Middle frontal gyrus (tissue), 1 donor: ENCODE results near the gene PSORS1C1.
"Not testable (repeated sequence)": the region's sequence is repeated elsewhere in the genome, so short reads cannot be mapped to it uniquely, and the experiment has no call there.

Experiments
- DNase-seq: peaks from one replicate; pipeline ENCODE4 v3.0.0-alpha.2; 2015; ENCODE audit warnings: low spot score; ENCODE audit errors: extremely low spot score

The PSORS1C1 gene, protein sequence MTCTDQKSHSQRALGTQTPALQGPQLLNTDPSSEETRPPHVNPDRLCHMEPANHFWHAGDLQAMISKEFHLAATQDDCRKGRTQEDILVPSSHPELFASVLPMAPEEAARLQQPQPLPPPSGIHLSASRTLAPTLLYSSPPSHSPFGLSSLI

DNA sequence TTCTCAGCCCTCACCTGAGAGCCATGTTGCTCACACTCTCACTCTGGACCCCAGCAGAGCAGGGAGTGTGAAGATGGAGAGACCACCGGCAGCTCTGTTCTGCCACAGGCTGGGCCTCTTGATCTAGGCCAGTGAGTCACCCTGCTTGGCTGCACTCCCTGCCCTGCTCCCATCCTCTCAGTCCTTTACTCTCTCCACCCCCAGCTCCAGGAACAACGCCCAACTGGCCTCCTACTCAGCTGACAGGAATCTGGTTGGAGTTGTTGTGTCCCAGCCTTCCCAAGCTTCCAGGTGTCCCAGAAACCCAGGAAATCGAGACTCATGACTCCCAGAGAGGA lies at the start of gene PSORS1C1:
Gene PSORS1C1, plus strand, starts transcription at position 260 of the 338 bp plus-strand sequence. CDS start 14,833 bp downstream, outside the sequence.
- no peak for DNase-seq

DNA sequence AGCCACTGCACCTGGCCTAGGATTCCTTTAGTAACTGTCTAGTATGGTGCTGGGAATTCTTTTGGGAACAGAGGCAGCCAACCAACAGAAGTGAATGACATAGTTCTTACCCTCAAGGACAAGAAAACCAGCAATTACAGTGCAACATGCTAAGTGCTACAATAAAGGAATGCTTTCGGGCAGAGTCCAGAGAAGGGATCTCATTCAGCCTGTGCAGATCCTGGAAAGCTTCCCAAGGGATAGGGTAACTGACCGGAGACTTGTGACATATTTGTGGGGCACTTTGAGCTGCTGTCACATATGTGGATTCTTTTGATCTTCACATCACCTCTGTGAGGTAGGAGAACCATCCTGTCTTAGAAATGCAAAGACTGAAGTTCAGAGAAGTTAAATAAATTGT lies 49.0 kb upstream of the PSORS1C1 start:
- DNase-seq = no peak

DNA sequence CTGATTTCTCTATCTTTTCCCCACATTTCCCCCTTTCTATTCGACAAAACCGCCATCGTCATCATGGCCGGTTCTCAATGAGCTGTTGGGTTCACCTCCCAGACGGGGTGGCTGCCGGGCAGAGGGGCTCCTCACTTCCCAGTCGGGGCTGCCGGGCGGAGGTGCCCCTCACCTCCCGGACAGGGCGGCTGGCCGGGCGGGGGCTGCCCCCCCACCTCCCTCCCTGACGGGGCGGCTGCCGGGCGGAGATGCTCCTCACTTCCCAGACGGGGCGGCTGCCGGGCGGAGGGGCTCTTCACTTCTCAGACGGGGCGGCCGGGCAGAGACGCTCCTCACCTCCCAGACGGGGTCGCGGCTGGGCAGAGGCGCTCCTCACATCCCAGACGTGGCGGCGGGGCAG lies 47.6 kb upstream of the PSORS1C1 start:
- DNase-seq = not testable (repeated sequence)

DNA sequence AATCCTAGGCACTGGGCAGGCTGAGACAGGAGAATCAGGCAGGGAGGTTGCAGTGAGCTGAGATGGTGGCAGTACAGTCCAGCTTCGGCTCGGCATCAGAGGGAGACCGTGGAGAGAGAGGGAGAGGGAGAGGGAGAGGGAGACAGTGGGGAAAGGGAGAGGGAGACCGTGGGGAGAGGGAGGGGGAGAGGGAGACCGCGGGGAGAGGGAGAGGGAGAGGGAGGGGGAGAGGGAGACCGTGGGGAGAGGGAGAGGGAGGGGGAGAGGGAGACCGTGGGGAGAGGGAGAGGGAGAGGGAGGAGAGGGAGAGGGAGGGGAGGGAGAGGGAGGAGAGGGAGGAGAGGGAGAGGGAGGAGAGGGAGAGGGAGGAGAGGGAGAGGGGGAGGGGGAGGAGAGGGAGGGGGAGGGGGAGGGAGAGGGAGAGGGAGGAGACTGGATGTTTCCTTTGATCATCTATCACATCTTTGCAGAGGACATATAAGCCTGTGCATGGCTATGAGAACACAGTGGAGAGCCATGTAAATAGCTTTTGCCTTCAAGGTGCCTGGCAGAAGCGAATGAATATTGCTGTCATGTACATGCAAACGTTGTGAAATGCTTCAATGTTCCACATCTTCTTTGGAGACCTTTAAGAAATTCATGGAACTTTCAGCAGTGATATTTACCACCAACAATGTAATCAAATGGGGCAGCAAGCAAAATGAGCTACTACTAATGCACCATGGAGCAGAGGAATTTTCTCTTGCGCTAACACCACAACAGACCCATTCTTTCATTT lies 46.5 kb upstream of the PSORS1C1 start:
- DNase-seq = not testable (repeated sequence)

DNA sequence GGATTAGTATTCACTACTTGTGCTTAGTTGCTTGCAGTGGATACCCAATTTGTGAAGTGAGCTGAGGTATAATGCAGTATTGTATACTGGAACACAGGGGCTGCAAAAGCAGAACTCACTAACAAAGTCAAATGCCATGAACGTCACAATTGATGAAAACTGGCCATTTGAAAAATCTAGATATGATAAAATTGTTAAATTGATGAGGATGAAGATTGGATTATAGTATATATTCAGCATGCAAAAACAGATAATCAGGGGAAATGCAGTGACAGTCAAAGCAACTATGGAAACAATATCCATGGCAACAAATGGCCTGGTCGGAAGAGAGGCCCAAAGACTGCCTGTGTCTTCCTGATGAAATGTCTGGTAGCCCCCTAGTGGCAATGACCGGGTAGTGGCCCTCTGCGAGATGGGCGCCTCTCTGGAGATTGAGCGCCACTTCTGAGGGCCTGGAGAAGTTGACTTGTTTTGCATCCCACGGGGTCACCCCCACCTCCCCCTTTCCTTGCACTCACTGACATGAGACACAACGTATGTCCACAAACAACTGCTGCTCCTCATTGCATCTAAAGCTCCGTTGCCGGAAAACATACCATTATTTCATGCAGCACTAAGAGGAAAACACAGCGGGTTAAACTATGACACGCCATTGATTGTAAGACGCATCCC lies 45.8 kb upstream of the PSORS1C1 start:
- peak; percentile 82 for DNase-seq

DNA sequence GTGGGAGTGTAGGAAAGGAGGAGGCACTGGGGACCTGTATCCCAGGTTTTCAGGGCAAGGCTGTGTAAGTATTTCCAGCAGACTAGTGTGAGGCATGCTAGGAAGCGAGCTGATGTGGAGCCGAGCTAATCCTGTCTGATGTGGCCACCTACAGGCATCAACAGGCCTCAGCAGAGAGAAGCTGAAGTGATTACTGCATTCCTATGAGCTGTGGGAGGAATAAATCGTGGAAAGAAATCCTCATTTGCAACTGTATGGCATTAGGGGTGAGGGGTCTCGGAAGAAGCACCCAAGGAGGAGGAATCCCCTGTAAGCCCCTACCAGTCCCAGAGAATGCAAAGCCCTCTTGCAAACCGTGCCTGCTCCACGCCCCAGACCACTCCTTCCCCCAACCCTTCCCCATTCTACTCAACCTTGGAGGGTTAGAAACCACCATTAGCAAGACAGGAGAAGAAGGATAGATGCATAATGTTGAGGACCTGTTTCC lies 43.8 kb upstream of the PSORS1C1 start:
- DNase-seq = no peak

DNA sequence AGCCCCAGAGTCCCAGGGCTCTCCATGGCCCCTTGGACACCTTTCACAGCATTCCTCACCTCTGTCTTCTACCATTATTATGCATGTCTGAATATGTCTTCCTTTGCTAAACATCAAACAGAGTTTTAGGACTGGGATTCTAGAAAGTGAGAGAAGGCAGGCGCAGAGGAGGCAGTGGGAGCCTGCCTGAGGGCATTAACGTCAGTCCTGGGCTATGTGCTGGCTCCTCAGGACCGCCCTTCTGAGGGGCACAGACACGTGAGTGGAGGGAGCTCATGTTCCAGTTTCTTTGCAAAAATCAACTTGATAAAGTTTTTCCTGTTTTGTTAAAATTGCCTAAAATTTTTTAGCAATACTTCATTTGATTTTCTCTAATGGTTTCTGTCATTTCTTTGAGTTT lies 40.2 kb upstream of the PSORS1C1 start:
- no peak for DNase-seq

DNA sequence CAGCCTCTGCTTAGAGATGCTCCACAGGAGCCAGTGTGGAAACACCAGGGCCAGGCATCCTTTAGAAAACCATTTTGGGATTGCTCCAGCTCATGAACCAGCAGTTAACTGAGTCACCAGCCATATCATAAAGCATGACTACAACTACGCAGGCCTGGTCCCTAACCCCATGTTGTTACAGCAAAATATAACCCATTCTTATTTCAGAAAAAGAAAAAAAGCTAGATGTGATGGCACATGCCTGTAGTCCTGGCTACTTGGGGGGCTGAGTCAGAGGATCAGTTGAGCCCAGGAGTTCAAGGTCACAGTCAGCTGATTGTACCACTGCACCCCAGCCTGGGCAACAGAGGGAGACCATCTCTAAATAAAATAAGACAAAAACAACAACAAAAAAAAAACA lies 39.1 kb upstream of the PSORS1C1 start:
- no peak for DNase-seq

DNA sequence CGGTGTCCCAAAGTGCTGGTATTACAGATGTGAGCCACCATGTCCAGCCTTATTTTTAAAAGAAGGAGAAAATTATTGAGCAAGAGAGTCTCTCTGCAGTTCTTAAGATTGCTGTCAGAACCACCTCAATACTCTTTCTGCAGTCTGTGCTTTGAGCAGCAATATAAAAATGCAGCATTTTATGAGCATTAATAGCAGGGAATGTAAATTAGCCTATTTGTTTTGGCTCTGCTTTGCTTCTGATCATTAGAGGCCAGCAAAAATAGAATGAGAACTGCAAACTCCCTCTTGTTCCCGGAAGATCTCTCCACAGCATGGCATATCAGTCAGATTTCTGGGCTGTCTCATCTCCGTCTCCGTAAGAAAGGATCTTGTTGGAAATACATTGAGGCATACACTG lies 38.0 kb upstream of the PSORS1C1 start:
- DNase-seq = no peak

DNA sequence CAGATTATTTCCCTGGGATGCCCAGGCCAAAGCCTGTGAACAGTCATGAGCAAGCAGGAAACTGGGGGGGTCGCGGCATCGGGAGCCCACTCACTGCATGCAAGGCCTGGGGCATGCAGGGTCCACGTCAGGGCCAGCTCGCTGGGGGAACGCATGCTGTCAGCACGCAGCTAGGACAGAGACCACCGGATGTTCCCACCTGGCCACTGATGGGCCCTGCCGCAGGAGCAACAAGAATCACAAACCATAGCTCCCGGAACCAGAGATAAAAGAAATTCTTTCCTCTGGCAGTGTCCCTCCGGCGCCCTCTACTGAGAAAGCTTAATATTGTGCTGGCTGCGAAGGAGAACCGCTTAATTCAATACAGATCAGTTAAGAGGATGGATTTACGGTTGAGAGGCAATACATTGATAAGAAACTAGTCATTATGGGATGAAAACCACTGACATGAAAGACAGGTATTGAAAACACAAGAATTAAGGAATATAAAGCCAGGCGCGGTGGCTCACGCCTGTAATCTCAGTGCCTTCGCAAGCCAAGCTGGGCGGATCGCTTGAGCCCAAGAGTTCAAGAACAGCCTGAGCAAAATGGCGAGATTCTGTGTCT lies 34.8 kb upstream of the PSORS1C1 start:
- DNase-seq = peak; percentile 77

DNA sequence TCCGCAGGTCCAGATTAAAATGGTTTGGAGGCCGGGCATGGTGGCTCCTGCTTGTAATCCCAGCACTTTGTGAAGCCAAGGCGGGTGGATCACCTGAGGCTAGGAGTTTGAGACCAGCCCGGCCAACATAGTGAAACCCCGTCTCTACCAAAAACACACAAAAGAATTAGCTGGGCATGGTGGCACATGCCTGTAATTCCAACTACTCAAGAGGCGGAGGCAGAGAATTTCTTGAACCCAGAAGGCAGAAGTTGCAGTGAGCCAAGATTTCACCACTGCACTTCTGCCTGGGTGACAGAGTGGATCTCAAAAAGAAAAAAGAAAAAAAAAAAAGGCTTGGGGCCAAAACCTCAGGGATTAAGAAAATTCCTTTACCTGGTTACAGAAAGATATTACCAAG lies 32.7 kb upstream of the PSORS1C1 start:
- no peak for DNase-seq

DNA sequence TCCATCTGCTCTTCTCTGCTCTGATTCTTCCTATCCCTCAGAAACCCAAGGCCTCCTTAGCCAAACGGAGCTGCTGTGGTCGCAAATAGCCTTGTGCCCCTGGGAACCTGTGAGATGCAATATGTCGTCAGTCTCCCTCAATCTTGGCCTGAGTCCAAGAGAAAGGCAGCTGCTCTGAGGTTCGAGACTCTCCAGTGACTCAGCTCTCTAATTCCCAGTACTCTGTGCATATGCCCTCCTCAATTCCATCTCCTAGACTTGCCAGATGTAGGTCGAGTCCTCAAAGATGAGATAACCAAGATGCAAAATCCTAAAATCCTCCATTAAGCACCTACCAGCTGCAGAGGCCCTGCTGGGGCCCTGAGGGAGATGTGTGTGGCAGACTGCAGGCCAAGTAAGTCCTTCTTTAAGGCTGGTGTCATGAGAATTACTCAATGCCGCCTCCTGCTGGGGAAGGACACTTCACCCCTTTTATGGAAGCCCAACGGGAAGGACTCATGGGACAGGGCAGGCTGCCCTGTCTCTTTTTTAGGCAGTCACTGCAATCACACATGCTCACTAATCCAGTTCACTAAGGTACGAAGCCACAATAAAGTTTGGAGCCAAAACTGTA lies 30.8 kb upstream of the PSORS1C1 start:
- no peak for DNase-seq

DNA sequence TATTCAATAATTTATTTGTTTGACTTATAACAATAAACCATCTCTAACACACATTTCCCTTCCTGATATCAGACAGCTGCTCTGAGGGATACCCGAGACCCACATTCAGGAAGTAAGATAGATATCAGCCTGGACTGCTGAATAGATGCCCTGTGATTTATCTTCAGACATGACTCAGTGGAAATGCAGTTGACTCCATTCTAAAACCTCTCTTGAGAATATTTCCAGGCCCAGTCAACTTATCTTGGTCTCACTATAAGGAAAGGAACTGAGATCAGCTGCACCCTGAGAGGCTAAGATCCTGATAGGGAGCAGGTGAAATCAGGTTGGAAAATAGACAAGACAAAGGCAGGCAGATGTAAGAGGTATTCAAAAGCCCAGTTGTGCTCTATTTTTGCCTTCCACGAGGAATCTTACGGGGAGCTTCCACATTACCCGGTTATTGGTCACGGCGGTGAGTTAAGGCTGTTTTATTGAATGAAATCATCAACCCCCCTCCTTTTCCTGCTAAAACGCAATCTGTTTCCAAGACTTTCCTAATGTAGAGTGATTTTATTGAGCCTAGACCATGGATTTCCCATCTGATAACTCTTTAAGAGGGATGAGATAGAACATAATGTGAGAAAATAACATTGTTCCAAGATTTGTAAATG lies 27.7 kb upstream of the PSORS1C1 start:
- no peak for DNase-seq

DNA sequence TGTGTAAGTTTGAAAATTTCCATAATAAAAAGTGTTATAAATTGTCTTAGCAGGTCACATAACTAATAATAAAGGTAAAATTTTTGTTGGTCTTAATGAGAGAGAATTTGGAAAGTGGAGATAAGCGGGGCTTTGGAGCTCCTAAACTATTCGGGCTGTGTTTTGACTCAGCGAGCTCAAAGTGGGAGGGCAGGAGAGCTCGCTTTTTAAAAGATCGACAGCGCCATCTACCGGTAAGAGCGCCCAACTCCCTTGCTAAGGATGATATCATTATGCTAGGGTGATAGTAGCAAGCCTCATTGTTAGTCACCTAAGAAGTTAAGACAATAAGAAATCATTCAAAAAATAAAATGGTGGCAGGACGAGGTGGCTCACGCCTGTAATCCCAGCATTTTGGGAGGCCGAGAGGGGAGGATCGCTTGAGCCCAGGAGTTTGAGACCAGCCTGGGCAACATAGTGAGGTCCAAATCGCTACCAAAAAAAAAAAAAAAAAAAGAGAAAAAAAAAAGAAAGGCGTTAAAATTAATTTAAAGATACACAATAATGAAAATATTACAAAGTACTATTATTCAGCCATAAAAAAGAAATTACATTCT lies 27.0 kb upstream of the PSORS1C1 start:
- DNase-seq = peak; percentile 81

DNA sequence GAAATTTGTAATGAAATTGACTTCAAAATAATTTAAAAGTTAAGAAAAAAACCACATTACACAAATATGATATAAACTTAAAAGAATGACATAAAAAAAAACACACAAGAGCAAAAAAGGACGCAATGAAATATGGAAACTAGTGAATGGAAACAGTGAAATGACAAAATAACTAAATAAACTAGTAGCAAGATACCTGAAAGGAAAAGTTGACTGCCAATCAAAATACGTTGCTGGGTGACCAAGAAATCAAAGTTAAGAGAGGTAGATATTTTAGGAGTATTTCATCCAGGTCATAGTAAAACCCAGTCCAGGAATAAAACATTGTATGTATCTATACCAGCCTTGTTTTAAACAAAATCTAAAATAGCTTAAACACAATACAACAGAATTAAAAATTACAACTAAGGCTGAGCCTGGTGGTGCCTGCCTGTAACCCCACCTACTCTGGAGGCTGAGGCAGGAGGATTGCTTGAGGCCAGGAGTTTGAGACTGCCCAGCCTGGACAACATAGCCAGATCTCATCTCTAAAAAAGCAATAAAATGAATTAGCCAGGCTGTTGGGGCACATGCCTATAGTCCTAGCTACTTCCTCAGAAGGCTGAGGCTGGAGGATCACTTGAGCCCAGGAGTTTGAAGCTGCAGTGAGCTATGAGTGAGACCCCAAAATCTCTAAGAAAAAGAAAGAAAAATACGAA lies 24.2 kb upstream of the PSORS1C1 start:
- DNase-seq = no peak

DNA sequence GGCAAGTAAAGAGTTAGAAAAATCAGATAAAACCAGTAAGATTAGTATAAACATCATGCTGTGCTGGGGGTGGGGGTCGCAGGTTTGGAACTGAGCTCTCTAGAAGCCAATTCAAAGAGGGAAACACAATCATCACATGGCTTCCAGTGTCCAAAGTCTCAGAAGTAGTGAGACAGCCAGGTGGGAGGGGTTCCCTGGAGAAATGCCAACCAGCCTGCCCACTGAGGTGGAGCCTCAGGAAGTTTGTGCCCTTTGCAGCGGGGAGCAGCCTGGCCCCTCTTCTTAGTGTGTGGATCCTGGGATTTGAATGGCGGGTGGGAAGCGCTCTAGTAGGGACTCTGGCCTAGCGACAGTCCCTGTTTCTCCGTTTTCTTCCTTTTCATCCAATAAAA lies 23.6 kb upstream of the PSORS1C1 start:
- DNase-seq = no peak

DNA sequence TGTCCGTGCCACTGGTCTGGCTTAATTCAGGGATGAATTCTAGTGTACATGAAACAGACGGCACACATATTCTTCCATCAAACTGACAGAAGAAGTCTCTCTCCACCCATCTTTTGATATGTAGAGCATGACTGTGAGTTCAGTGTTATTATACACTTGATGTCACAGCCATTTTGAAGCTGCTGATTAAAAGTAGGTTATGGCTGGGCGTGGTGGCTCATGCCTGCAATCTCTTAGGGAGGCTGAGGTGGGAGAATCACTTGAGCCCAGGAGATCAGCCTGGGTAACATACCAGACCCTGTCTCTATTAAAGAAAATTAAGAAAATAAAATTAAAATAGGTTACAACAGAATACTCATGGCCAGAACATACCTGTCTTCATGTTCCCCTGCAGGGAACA lies 22.9 kb upstream of the PSORS1C1 start:
- DNase-seq = no peak

DNA sequence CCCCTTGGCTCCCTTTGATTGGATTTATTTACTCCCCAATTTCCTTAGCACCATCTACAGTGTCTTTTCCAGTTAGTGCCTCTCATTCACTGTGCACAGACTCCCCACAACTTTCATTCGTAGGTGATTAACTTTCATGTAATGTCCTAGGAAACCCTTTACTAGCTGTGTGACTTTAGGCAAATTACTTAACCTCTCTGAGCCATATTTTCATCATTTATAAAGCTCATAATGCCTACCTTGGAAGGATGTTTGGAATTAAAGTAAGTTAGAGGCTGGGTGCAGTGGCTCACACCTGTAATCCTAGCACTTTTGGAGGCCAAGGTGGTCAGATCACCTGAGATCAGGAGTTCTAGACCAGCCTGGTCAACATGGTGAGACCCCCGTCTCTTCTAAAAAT lies 22.4 kb upstream of the PSORS1C1 start:
- DNase-seq = no peak

DNA sequence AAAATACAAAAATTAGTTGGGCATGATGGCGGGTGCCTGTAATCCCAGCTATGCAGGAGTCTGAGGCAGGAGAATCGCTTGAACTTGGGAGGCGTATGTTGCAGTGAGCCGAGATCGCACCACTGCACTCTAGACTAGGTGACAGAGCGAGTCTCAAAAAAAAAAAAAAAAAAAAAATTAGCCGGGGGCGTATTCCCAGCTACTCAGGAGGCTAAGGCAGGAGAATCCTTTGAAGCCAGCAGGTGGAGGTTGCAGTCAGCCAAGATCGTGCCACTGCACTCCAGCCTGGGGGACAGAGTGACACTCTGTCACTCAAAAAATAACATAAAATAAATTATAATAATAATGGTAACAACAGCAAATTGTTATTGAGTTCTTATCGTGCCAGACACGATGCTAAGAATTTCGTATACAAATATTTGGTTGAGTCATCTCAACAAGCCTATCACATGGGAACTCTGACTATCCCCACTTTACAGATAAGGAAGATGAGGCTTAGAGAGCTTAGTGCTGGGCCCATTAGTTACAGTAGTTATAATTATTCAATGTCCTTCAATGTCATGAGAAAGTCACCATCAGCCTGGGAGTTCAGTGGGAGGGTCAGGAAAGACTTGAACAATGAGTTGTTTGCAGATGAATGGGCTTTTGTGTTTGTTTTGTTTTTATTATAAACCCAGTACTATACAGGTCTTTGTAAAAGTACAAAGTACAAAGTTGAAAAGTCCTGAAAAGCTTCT lies 21.7 kb upstream of the PSORS1C1 start:
- DNase-seq = no peak
